Measurements from ENCODE around the gene SLC13A4. TPM values are rescaled to one million over a fixed set of nuclear protein-coding genes. Genes with fewer than 3 reads are reported as not detected.

The SLC13A4 gene
- total and polyA plus RNA-seq, 2 experiments from 2014 or later: 0.13 to 0.93 TPM

GRCh38 chr7:135717693-135718092 is 10.3 kb downstream of the SLC13A4 start:
- Histone ChIP-seq H3K4me2 (no peak overlapping the region), H3K79me2 (no peaks in the 10 kb centered on the region), H3K36me3 (replicated peaks; ENCODE audit: insufficient read depth, low read depth) (no peaks in the 10 kb centered on the region), H3K27ac (no peak overlapping the region), H3K4me1 (ENCODE audit: insufficient read depth) (peaks cover 5% of the 10 kb centered on the region), H3K9me3 (ENCODE audit: low read depth) (no peaks in the 10 kb centered on the region), H3K27me3 (no peaks in the 10 kb centered on the region), H3K4me3 (no peak overlapping the region), H4K20me1 (ENCODE audit: insufficient read depth, poor library complexity, severe bottlenecking) (no peaks in the 10 kb centered on the region), H3K9me2 (replicated peaks; ENCODE audit: insufficient read depth) (no peaks in the 10 kb centered on the region), H2AFZ (no peak overlapping the region)
- DNase-seq (ENCODE audit: low spot score): no peak
- no peak for TF ChIP-seq EZH2 (IDR thresholded peaks at IDR 0.05; ENCODE audit: borderline replicate concordance)
- TF ChIP-seq, protein P1, sequence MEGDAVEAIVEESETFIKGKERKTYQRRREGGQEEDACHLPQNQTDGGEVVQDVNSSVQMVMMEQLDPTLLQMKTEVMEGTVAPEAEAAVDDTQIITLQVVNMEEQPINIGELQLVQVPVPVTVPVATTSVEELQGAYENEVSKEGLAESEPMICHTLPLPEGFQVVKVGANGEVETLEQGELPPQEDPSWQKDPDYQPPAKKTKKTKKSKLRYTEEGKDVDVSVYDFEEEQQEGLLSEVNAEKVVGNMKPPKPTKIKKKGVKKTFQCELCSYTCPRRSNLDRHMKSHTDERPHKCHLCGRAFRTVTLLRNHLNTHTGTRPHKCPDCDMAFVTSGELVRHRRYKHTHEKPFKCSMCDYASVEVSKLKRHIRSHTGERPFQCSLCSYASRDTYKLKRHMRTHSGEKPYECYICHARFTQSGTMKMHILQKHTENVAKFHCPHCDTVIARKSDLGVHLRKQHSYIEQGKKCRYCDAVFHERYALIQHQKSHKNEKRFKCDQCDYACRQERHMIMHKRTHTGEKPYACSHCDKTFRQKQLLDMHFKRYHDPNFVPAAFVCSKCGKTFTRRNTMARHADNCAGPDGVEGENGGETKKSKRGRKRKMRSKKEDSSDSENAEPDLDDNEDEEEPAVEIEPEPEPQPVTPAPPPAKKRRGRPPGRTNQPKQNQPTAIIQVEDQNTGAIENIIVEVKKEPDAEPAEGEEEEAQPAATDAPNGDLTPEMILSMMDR (IDR thresholded peaks at IDR 0.05; ENCODE audit: poor library complexity): no peak
- no peak for TF ChIP-seq EZH2phosphoT487 (IDR thresholded peaks at IDR 0.05; ENCODE audit: low read depth, severe bottlenecking, unreplicated experiment)
- 95% methylated on average over 3 of the region's 3 CpGs for WGBS (ENCODE audit: low lambda C conversion rate, missing lambda C conversion rate)

- no peak overlapping the region for H3K27ac ChIP-seq
- TF ChIP-seq EZH2 (IDR thresholded peaks at IDR 0.05; ENCODE audit: borderline replicate concordance): no peak
- TF ChIP-seq EZH2phosphoT487 (IDR thresholded peaks at IDR 0.05; ENCODE audit: low read depth, severe bottlenecking, unreplicated experiment): no peak
- TF ChIP-seq, protein P1 (IDR thresholded peaks at IDR 0.05; ENCODE audit: poor library complexity): no peak
- H3K27me3 ChIP-seq: no peaks in the 10 kb centered on the region
- peaks cover 5% of the 10 kb centered on the region for H3K4me1 ChIP-seq (ENCODE audit: insufficient read depth)
- H3K9me2 ChIP-seq (replicated peaks; ENCODE audit: insufficient read depth): no peaks in the 10 kb centered on the region
- 54% methylated on average over 9 of the region's 9 CpGs for WGBS (ENCODE audit: low lambda C conversion rate, missing lambda C conversion rate)
- H3K36me3 ChIP-seq (replicated peaks; ENCODE audit: insufficient read depth, low read depth): no peaks in the 10 kb centered on the region
- no peak overlapping the region for H3K4me3 ChIP-seq
- H3K9me3 ChIP-seq (ENCODE audit: low read depth): no peaks in the 10 kb centered on the region
- H2AFZ ChIP-seq: no peak overlapping the region
- no peaks in the 10 kb centered on the region for H3K79me2 ChIP-seq
- no peak overlapping the region for H3K4me2 ChIP-seq
- no peak for DNase-seq (ENCODE audit: low spot score)
- H4K20me1 ChIP-seq (ENCODE audit: insufficient read depth, poor library complexity, severe bottlenecking): no peaks in the 10 kb centered on the region
These were observed 11.2 kb downstream of the SLC13A4 start for GRCh38 chr7:135716677-135717238.

GRCh38 chr7:135715673-135716072 is 12.3 kb downstream of the SLC13A4 start:
- no peak overlapping the region for H3K27ac ChIP-seq
- DNase-seq (ENCODE audit: low spot score): no peak
- H3K79me2 ChIP-seq: no peaks in the 10 kb centered on the region
- no peaks in the 10 kb centered on the region for H3K27me3 ChIP-seq
- no peak overlapping the region for H3K4me2 ChIP-seq
- WGBS (ENCODE audit: low lambda C conversion rate, missing lambda C conversion rate): 77% methylated on average over 1 of the region's 1 CpG
- H3K4me1 ChIP-seq (ENCODE audit: insufficient read depth): peaks cover 5% of the 10 kb centered on the region
- H3K9me3 ChIP-seq (ENCODE audit: low read depth): no peaks in the 10 kb centered on the region
- no peaks in the 10 kb centered on the region for H4K20me1 ChIP-seq (ENCODE audit: insufficient read depth, poor library complexity, severe bottlenecking)
- no peaks in the 10 kb centered on the region for H3K9me2 ChIP-seq (replicated peaks; ENCODE audit: insufficient read depth)
- H3K36me3 ChIP-seq (replicated peaks; ENCODE audit: insufficient read depth, low read depth): no peaks in the 10 kb centered on the region
- no peak overlapping the region for H2AFZ ChIP-seq
- H3K4me3 ChIP-seq: no peak overlapping the region
- no peak for TF ChIP-seq EZH2phosphoT487 (IDR thresholded peaks at IDR 0.05; ENCODE audit: low read depth, severe bottlenecking, unreplicated experiment)
- TF ChIP-seq, protein P1 (IDR thresholded peaks at IDR 0.05; ENCODE audit: poor library complexity): no peak
- no peak for TF ChIP-seq EZH2 (IDR thresholded peaks at IDR 0.05; ENCODE audit: borderline replicate concordance)
